ENCODE measurements around the gene GRAMD2B. TPM values are rescaled to one million over a fixed set of nuclear protein-coding genes. Genes with fewer than 3 reads are reported as not detected.

Gene GRAMD2B
- total RNA-seq, 1 donor from 2014 or later, result 11.0 TPM

- no peaks in the 10 kb centered on the region for H3K9me3 Mint-ChIP-seq
- H3K4me1 Mint-ChIP-seq, result peaks cover 16% of the 10 kb centered on the region
- no peak overlapping the region for H3K27ac Mint-ChIP-seq
- no peak overlapping the region for H3K4me3 ChIP-seq
- no peaks in the 10 kb centered on the region for H4K20me1 ChIP-seq (ENCODE audit: low read depth)
- no peak overlapping the region for H3K4me3 Mint-ChIP-seq
- no peaks in the 10 kb centered on the region for H3K9me3 ChIP-seq (ENCODE audit: low read depth)
- no peak for TF ChIP-seq EZH2 (IDR thresholded peaks at IDR 0.05)
- H3F3A ChIP-seq (ENCODE audit: low read depth), result peaks cover 7% of the 10 kb centered on the region
- DNase-seq (ENCODE audit: low spot score), result no peak
- no peaks in the 10 kb centered on the region for H3K27me3 Mint-ChIP-seq (ENCODE audit: insufficient read depth, low read depth)
- no peak overlapping the region for H3K9ac ChIP-seq
- H3K4me1 ChIP-seq, result peaks cover 21% of the 10 kb centered on the region
- H3K27ac ChIP-seq, result peak overlapping the region; percentile 14
- no peaks in the 10 kb centered on the region for H3K27me3 ChIP-seq
- H3K36me3 ChIP-seq, result peaks cover 11% of the 10 kb centered on the region
- peaks cover 12% of the 10 kb centered on the region for H3K36me3 Mint-ChIP-seq
- no peak overlapping the region for H2AFZ ChIP-seq (replicated peaks)
- H3K4me2 ChIP-seq, result no peak overlapping the region
- H3K79me2 ChIP-seq (ENCODE audit: low read depth), result no peaks in the 10 kb centered on the region
Observed at GRCh38 chr5:126483156-126483555, 59.9 kb downstream of the GRAMD2B start.

DNA sequence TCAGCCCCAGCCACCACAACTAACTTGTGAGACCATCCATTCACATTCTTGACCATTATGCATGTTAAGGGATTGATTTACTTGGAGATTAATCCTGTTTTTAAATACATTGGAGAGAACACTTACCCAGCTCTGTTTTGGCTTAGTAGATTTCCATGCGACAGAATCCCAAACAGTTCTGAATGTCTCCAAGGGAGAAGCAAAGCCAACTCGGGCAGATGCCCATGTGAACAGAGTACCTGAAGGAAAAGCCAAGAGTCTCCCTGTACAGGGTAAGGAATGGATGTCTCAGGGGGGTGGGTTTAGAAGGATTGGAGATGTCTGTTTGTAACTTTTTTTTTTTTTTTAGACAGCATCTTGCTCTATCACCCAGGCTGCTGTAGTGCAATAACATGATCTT lies 61.0 kb downstream of the GRAMD2B start:
- Histone ChIP-seq H4K20me1 (ENCODE audit: low read depth) (no peaks in the 10 kb centered on the region), H3K4me1 (peaks cover 32% of the 10 kb centered on the region), H3K9me3 (ENCODE audit: low read depth) (no peaks in the 10 kb centered on the region), H3K79me2 (ENCODE audit: low read depth) (no peaks in the 10 kb centered on the region), H3K4me3 (no peak overlapping the region), H3K9ac (no peak overlapping the region), H3F3A (ENCODE audit: low read depth) (peaks cover 18% of the 10 kb centered on the region), H3K27ac (no peak overlapping the region), H3K36me3 (peaks cover 11% of the 10 kb centered on the region), H3K4me2 (no peak overlapping the region), H2AFZ (replicated peaks) (no peak overlapping the region), H3K27me3 (no peaks in the 10 kb centered on the region)
- Mint-ChIP-seq H3K4me3 (no peak overlapping the region), H3K36me3 (peaks cover 12% of the 10 kb centered on the region), H3K4me1 (peaks cover 27% of the 10 kb centered on the region), H3K9me3 (no peaks in the 10 kb centered on the region), H3K27me3 (ENCODE audit: insufficient read depth, low read depth) (no peaks in the 10 kb centered on the region), H3K27ac (no peak overlapping the region)
- DNase-seq (ENCODE audit: low spot score), result no peak
- TF ChIP-seq EZH2phosphoT487 (IDR thresholded peaks at IDR 0.05) (no peak), CTCF (IDR thresholded peaks at IDR 0.05) (no peak), EZH2 (IDR thresholded peaks at IDR 0.05) (no peak)

DNA sequence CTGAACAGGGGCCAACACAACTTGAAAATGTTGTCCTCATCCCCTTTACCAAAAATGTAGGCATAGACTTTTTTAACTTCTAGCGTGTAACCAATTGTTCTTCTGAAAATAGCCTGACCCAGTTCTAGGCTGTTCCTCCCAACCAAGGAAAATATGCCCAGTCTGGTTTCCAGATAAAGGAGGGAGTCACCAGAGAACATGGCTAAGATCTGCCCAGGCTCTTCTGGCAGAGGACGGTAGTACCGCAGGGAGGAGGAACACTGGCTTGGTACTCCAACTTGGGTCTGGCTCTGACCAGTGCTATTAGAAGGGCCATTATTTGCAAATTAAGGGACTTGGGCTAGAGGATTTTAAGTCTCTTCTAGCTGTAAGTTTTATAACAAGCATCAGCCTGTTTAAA lies 63.1 kb downstream of the GRAMD2B start:
- Histone ChIP-seq H2AFZ (replicated peaks) (no peak overlapping the region), H3K27ac (no peak overlapping the region), H3K9ac (no peak overlapping the region), H3K4me1 (peaks cover 52% of the 10 kb centered on the region), H3K79me2 (ENCODE audit: low read depth) (no peaks in the 10 kb centered on the region), H3K36me3 (peaks cover 11% of the 10 kb centered on the region), H3K4me3 (no peak overlapping the region), H3K4me2 (no peak overlapping the region), H4K20me1 (ENCODE audit: low read depth) (no peaks in the 10 kb centered on the region), H3F3A (ENCODE audit: low read depth) (peaks cover 39% of the 10 kb centered on the region), H3K9me3 (ENCODE audit: low read depth) (no peaks in the 10 kb centered on the region), H3K27me3 (no peaks in the 10 kb centered on the region)
- no peaks in the 10 kb centered on the region for H3K9me3 Mint-ChIP-seq
- no peak for DNase-seq (ENCODE audit: low spot score)
- TF ChIP-seq CTCF (IDR thresholded peaks at IDR 0.05) (no peak), EZH2 (IDR thresholded peaks at IDR 0.05) (no peak), EZH2phosphoT487 (IDR thresholded peaks at IDR 0.05) (no peak)
- H3K4me3 Mint-ChIP-seq, result no peak overlapping the region
- peaks cover 45% of the 10 kb centered on the region for H3K4me1 Mint-ChIP-seq
- no peak overlapping the region for H3K27ac Mint-ChIP-seq
- peaks cover 8% of the 10 kb centered on the region for H3K27me3 Mint-ChIP-seq (ENCODE audit: insufficient read depth, low read depth)
- H3K36me3 Mint-ChIP-seq, result peaks cover 12% of the 10 kb centered on the region

- Histone ChIP-seq H3K4me2 (no peak overlapping the region), H2AFZ (replicated peaks) (no peak overlapping the region), H3K9me3 (ENCODE audit: low read depth) (no peaks in the 10 kb centered on the region), H3K4me3 (no peak overlapping the region), H3K4me1 (peaks cover 53% of the 10 kb centered on the region), H4K20me1 (ENCODE audit: low read depth) (no peaks in the 10 kb centered on the region), H3K27ac (no peak overlapping the region), H3K36me3 (peaks cover 11% of the 10 kb centered on the region), H3K79me2 (ENCODE audit: low read depth) (no peaks in the 10 kb centered on the region), H3K9ac (no peak overlapping the region), H3F3A (ENCODE audit: low read depth) (peaks cover 41% of the 10 kb centered on the region), H3K27me3 (no peaks in the 10 kb centered on the region)
- H3K4me1 Mint-ChIP-seq, result peaks cover 49% of the 10 kb centered on the region
- no peak for DNase-seq (ENCODE audit: low spot score)
- TF ChIP-seq EZH2phosphoT487 (IDR thresholded peaks at IDR 0.05) (no peak), EZH2 (IDR thresholded peaks at IDR 0.05) (no peak), CTCF (IDR thresholded peaks at IDR 0.05) (no peak)
- H3K27me3 Mint-ChIP-seq (ENCODE audit: insufficient read depth, low read depth), result peaks cover 10% of the 10 kb centered on the region
- H3K27ac Mint-ChIP-seq, result no peak overlapping the region
- no peak overlapping the region for H3K4me3 Mint-ChIP-seq
- H3K36me3 Mint-ChIP-seq, result peaks cover 14% of the 10 kb centered on the region
- peaks cover 3% of the 10 kb centered on the region for H3K9me3 Mint-ChIP-seq
Observed at GRCh38 chr5:126487596-126487995, 64.4 kb downstream of the GRAMD2B start.
